GM11168 (cell line): Measurements from ENCODE around the gene ROR1.

Experiments
- in situ Hi-C: fragments of 300-500 bp; cut with MboI; formaldehyde crosslinking; loops from one replicate; pipeline ENCODE4 v1.12.0; 2022; ENCODE audit warnings: low sequenced_read_pairs; ENCODE audit not compliant: unreplicated experiment

Gene ROR1

DNA sequence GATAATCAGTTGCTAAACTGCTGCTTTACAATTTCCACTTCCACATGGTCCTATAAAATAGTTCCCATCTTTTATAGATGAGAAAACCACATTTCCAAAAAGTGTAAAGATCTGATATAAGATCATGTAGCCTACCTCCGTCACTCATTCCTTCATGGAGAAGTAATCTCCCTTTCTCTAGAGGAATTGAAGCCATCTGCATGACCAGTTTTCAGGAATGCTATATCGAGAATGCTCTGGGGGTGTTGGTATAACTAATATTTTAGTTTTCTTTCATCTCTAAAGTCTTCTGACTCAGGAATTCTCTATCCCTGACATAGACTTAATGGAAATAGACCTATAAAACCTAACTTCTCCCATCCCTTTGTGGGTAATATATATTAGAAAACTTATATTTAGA, 256.6 kb downstream of the ROR1 start:
- in situ Hi-C loops: no loop called here

DNA sequence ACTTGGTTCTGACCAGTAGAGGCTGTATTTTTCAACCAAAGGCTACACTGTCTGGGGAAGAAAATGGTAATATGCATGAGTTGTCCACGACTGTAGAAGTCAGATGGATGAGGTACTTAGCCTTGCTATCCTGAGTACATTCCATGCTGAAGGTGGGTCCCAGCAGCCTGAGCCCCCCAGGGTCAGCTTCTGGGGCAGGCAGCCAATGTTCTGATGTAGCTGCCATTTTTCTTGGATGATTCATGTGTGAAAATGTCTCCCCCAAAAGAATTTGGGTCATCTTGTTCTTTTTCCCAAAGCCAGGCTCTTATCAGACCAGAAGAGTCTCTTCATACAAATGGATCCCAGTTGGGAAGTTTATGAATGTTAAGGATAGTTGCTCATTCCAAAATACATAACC, 257.4 kb downstream of the ROR1 start:
- in situ Hi-C loops: no loop called here

DNA sequence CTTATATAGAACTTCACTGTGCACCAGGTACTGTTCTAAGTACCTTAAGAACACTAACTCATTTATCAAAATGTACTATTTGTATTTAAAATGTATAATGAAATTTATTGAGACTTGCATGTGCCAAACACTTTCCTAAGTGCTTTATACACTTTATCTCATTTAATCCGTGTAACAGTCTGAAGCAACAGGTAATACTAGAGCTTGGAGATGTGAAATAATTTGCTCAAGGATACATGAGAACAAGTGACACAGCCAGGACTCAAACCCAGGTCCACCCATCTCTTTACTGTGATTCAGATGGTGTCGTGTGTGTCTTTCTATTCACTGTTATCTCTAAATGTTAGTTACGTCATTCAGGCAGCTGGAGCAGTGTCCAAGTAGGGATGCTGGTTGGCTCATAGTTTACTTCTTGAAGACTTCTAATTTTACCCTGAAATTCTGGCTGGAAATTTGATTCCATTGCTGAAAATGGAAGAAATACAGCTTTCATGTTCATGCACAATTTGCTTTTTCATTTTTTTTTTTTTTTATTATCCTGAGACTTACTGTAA, 259.9 kb downstream of the ROR1 start:
- in situ Hi-C loops: no loop called here

DNA sequence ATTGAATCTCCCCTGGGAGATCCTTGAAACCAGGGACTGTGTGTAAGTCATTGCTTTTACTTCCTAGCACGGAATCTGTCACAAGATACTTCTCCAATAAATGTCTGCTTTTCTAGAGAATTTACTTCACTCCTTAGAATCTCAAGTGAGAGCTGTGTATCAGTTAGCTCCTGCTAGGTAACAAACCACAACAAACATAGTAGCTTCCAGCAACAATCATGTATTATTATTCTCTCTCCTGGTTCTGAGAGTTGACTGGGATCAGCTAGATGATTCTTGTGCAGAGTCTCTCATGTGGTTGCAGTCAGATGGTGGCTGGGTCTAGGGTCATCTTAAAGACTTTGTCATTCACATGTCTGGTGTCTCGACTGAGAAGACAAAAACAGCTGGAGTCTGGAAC, 262.7 kb downstream of the ROR1 start:
- in situ Hi-C loops: no loop called here

DNA sequence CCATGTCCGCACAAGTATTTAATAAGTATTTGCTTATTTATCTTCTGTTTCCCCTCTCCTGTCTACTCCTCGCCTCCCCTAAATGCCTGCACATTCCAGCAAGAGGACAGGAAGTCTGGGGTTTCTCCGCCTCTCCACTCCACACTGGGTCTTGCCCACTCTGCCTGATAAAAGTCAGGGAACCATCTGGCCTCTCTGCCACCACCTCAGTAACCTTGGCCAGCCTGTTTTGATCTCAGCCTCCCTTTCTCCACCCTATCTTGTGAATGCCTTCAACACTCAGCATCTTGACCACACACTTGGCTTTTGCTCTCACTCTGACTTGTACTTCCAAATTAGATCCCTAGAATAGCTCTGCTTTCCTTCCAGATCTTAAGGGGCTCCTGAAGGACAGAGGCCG, 264.3 kb downstream of the ROR1 start:
- in situ Hi-C loops: no loop called here

DNA sequence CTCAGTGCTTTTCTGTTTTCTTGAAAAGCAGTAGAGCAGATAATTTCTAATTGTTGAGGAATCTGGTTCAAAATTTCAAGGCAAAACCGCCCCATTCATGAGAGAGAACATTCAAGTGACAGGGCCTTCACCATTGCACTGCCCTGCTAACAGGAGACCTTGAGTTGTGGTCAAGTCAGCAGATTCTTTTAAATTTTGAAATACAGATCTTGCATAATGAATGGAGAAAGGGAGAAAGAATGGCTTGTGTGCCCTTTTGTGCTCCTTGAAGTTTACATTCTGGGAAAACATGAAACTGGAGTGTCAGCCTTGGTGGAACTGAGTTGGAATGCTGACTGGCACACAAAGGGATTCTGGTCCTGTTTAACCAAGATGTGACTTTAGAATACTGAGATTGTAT, 265.1 kb downstream of the ROR1 start:
- in situ Hi-C loops: no loop called here

DNA sequence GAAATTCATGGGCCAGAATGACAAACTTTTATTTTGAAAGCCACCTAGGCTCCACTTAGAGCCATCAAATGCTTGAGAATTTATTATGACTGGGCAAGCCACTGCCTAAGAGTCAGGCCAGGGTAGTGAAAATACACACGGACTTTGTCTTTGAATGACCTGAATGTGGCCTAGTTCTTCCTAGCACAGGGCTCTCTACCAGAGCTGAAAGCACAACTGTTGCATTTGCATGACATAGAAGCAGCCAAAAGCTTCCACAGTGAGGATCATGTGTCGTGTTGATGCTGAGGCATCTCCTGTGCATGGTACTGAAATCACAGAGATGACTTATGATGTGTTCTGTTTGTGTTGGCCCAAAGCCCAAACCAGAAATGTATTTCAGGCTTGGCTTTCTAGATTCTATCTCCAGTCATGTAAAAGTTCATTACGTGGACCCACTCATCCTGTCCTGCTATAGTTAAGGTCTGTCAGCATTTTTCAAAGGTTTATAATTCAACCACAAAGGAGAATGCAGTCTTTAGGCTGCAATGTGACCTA, 265.6 kb downstream of the ROR1 start:
- in situ Hi-C loops: no loop called here

DNA sequence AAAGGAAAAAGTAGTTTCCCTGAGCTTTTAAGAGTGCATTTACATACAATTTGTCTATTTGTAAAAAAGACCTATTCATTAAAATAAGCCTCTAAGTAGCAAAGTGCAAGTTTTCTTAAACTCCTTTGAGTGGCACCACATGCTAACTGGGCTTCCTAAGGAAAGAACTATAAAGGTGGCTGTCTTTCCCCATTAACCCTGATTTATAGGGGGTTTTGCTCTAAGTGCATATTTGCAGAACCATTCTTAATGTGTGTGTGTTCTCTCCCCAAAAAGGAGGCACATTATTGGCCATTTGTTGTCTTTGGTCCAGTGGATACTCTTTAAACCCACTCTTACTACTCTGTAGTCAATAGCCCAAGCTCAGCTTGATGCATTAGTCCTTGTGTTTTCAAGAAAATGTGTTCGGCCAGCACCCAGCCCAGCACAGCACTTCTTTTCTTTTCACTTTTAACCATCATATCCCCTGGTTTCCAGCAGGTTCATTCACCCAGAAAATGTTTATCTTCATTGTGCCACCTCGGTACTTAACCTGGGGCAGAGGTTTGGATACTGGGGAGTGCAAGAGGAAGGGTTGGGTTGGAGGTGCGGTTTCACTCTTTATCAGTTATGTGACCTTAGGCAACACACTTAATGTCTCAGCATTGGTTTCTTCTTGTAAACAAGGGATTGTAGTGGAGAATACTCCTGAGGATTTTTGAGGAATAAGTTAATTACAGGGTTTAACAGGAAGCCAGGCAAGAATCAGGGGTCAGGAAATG, 267.7 kb downstream of the ROR1 start:
- in situ Hi-C loops: no loop called here

DNA sequence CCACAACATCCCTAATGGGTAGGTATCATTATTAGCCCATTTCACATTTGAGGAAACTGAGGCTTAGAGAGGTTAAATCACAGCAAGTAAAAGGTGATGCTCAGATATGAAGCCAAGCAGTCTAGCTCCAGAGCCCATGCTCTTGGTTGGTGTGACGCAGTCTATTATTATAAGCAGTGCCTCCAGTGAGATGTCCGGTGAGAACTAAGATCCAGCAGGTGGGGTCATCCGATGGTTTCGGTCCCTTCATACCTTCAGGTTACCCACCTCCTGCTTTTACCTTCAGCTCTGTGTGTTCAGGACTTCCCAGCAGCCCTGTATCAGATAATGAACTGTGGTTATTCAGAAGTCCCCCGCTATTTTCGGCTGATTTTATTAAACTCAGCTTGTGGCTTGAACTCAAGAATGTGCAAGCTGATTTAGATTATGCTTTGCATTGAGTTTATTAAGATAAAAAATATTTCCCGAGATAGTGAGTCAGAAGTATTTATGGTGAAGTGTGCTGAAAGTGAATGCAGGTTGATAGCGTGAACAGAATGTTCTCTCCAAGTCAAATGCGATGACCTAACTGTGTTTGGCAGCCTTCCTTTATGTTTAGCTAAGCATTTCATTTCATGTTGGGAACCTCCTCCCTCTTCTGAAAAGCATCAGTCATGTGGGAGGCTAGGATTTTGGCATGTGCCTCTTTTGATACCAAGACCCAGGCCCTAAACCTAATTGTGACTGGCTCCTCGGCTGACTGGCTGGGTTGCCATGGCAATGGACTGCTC, 268.7 kb downstream of the ROR1 start:
- in situ Hi-C loops: no loop called here

DNA sequence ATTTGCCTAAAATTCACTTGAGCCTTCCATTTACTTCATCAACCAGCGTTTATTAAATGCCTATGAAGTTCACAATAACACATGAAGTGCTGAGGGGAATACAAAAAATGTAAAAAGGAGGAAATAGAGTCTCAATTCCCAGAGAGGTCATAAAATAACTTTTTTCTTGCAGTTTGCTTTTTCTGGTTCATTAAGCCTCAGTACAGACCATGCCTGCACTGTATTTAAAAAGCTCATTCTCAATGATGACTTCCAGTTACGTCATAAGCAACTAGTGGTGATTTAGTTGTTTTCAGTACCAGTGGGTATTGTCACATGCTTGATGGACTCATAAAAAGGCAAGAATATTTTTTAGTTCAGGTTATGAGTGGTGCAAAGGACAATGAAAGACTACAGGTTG, 269.5 kb downstream of the ROR1 start:
- in situ Hi-C loops: no loop called here

DNA sequence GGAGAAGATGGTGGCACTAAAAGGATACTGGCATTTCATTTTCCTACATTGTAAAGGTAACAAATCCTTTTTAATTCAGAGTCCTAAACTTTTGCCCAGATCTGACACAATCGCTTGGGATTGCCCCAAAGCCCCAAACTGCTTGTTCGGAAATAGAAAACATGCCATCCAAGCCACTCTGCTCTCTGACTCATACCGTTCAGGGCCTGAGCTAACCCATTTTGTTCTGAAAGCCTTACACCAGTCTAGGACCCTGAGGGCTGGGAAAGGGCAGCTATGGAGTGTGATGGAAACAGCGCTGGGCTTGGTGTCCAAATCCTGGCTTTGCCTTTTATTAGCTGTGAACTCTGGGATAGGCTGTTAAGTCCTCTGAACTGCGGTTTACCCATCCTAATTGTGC, 270.2 kb downstream of the ROR1 start:
- in situ Hi-C loops: no loop called here

DNA sequence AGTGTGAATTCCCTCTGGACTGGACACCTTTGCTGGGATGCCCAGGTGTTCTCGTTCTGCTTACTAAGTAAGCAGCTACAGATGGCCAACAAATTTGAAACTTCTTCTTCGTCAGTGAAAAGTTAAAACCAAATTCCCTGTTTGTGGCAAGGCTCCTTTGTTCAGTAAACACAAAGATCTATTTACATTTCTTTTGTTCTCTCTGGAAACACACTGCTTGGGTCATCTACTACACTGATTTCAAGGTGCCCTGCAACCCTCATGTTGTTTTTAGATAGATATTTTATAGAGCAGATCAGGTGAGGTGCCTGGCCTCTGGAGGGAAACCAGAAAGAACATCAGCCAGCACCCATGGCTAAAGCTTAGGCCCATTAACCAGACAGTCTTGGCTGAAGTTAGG, 272.4 kb downstream of the ROR1 start:
- in situ Hi-C loops: no loop called here

DNA sequence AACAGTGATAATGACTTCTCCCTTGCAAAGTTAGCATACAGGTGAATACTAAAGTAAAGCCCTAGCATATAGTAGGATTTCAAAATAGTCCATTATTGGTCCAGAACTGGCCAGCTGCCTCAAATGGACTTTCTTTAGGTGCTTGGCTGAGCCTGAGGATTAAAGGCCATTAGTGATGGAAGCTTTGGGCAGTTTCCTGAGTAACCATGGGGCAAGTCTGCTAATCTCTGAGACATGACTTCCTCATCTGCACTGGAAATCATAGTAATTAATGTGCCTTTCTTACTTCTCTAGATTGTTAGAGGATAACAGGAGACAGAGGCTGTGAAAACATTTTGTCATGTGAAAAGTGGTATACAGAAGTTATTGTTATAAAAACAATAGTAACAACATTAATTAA, 273.1 kb downstream of the ROR1 start:
- in situ Hi-C loops: no loop called here

DNA sequence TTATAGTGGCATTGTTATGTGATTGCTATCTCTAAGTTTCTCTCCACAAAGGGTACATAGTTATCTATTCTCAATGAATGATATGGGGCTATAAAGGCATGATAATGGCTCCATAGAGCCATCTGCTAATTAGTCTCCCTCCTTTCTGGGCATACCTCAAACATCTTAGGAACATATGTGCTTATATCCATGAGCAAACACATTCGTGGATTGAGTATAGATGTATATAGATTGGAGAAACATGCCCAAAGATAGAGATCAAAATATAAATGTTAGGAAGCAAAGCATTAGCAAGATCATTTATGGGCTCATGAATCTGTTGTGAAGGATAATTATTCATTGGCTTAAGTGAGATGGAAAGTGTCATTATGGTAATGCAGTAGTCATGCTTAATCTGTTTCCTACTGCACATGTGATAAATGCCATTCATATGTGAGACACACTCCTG, 273.8 kb downstream of the ROR1 start:
- in situ Hi-C loops: no loop called here

DNA sequence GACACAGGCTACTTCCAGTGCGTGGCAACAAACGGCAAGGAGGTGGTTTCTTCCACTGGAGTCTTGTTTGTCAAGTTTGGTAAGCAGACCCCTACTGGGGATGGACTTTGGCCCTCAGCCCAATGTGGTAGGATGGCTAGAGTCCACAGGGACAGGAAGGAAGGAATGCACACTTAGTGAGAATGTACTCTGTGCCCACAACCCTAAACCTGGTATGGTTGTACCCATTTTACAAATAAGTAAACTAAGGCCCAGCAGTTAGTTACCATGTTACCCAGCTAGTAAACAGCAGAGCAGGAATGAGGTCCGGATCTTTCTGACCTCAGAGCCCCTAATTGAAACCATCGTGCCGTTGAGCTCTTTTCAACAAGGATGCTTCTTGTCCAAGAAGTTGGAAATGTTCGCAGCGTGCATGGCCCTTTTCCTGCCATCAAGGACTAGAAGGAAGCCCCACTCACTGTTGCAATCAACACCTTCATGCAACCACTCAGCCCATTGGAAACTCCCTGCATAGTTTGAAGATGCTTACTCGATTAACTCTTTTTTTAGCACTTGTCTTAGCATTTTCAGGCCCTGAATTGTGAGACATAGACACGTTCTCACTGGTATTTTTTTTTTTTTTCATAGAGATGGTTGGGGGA, 276.2 kb downstream of the ROR1 start:
- in situ Hi-C loops: no loop called here

DNA sequence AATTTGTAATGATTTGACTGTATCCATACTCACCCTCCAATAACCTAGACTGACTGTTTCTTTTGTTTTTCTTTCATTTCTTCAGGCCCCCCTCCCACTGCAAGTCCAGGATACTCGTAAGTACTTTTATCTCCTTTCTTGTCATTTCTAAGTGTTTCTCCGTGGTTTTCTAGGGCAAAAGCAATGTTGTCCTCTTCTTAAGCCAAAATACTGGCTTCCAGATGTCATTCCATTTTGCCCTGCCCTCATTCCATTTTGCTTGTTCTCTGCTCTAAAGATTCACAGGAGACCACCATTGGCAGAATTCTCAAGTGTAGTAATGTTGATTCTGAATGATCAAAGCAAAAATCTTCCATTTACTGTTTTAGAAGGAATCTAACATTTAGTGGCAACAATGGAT, 276.8 kb downstream of the ROR1 start:
- in situ Hi-C loops: no loop called here

DNA sequence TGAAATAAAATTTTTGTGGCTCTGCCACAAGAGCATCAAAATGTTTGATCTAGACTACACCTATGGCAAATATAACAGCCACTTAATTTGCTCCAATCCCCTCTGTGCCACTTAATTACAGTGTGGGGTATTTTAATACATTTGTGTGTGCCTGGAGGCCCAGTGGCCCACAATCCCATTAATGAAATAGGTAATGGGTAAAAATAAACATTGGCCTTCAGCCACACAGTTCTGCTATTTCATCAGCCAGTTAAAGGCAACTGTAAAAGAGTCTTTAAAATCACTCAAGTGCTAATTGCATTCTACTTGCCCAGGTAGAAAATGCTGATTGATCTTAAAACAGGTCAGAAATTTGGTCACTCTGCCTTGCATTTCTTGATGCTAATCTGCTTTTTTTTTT, 278.0 kb downstream of the ROR1 start:
- in situ Hi-C loops: no loop called here

DNA sequence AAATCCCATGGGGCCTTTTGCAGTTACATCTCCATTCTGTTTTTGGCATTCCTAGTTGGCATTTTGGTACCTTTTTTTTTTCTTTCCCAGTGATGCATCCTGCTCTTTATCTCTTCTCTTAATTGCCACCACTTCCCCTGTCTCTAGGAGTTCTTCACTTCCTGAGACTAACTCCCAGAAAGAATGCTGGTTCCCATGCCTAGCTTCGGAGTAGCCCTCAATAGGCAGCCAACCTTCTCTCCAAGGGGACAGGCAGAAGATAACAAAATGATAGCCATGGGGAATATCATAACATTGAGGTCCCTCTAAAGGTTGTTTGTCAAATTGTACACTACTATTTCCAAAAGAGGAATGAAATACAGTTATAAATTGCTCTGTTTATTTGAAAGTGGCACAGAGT, 279.0 kb downstream of the ROR1 start:
- in situ Hi-C loops: no loop called here

DNA sequence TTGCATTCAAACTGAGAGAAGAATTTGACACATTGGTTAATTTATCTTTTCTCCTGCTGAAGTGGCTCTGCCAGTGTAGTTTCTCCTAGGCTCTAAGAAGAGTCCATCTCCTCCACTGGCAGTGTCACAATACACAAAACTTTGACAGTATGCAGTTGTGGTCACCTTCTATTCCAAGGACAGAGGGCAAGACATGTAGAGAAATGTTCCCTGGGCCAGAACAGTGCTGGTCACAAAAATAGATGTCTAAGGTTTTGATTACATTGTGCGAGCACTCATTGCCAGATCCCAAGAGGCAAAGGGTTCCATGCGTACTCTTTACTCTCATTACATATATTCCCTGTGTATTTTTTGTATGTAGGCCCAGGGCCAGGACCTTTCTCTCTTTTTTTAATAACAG, 281.5 kb downstream of the ROR1 start:
- in situ Hi-C loops: no loop called here

DNA sequence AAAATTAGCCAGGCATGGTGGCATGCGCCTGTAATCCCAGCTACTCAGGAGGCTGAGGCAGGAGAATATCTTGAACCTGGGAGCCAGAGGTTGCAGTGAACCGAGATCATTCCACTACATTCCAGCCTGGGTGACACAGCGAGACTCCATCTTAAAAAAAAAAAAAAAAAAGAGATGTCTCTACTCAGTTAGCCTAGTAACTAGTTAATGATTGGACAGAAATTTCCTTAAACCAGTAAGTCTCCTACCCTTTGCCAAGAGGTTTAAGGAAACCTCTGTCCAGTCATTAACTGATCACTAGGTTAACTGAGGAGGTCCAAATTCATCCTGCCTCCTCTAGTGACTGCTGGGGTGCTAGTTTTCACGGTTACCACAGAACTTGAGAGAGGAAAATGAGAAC, 285.7 kb downstream of the ROR1 start:
- in situ Hi-C loops: no loop called here
